ENCODE results near the gene VWA8.

DNA sequence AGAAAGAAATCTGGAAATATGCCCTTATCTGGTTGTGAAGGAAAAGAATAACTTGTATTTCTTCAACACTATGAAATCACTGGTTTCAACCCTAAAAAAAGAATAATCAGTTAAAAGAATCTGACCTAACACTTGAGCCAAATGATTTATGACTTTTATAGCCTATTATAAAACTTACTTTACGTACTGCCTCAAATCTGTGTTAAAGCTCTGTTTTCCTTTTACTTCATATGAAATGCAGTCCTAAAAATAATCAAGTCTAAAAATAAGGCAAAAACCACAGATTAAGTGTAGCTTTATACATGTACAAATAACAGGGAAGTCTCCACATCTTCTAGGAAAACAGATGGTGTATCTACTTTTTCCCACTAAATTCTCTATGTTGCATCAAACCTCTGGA is 101.3 kb downstream of the VWA8 start:
- TF ChIP-seq GATA3 (IDR thresholded peaks at IDR 0.05; ENCODE audit: low read depth, low read length) (no peak), GATA2 (IDR thresholded peaks at IDR 0.05; ENCODE audit: low read depth, low read length) (no peak)
